Naive thymus-derived CD4-positive, alpha-beta T cell (primary cell): Measurements from ENCODE around the gene NUCB2. TPM values are rescaled to one million over a fixed set of nuclear protein-coding genes. Genes with fewer than 3 reads are reported as not detected.

Experiments used
- ATAC-seq: fragments of 150-1000 bp; cut with Tn5 transposase; 2 replicates; pipeline ENCODE4 v1.10.0; 2021; ENCODE audit warnings: mild to moderate bottlenecking, moderate library complexity
- CTCF ChIA-PET: fragments of 350-600 bp; sonication (Branson Sonifier 250); formaldehyde crosslinking; loops from one replicate; lab custom pipeline; 2021; ENCODE audit warnings: antibody characterized with exemption; lab: Charles Lee
- POLR2A ChIA-PET: fragments of 350-600 bp; sonication (Branson Sonifier 250); formaldehyde crosslinking; loops from one replicate; lab custom pipeline; 2021; ENCODE audit warnings: antibody characterized with exemption, inconsistent platforms; lab: Charles Lee
- DNase-seq, 9 donors: peaks; one replicate each; pipeline versions ENCODE4 v3.0.0 to v3.0.0-alpha.2; 2020 to 2022; ENCODE audit warnings: mixed read lengths in 1 of 9
- H3K27ac ChIP-seq: one replicate; pipeline ENCODE4 v1.7.0; 2013; ENCODE audit warnings: mild to moderate bottlenecking, low read depth, low read length, moderate library complexity
- H3K27me3 ChIP-seq, 2 donors: one replicate each; pipeline ENCODE4 v1.7.0; 2013; ENCODE audit warnings: low read length in 2 of 2, mild to moderate bottlenecking in 2 of 2, moderate library complexity in 2 of 2; ENCODE audit not compliant: control insufficient read depth in 2 of 2, insufficient read depth in 2 of 2
- H3K36me3 ChIP-seq, 3 experiments: 1 replicate in 2 of 3; 2 replicates in 1 of 3; pipeline ENCODE4 v1.7.0; 2013; ENCODE audit warnings: low read length in 3 of 3, mild to moderate bottlenecking in 3 of 3, moderate library complexity in 1 of 3; ENCODE audit not compliant: insufficient read depth in 3 of 3, control insufficient read depth in 2 of 3
- H3K4me1 ChIP-seq, 2 donors: one replicate each; pipeline ENCODE4 v1.7.0; 2013; ENCODE audit warnings: low read length in 2 of 2, mild to moderate bottlenecking in 2 of 2, moderate library complexity in 1 of 2; ENCODE audit not compliant: control insufficient read depth in 2 of 2, insufficient read depth in 2 of 2
- H3K4me3 ChIP-seq: 2 replicates; pipeline ENCODE4 v1.7.0; 2013; ENCODE audit warnings: mild to moderate bottlenecking, low read length
- H3K9me3 ChIP-seq, 3 experiments: 1 replicate in 2 of 3; 2 replicates in 1 of 3; pipeline ENCODE4 v1.7.0; 2013; ENCODE audit warnings: low read length in 3 of 3; ENCODE audit not compliant: control insufficient read depth in 2 of 3
- H3K27ac Mint-ChIP-seq, 9 donors: one replicate each; pipeline ENCODE4 v1.8.0; 2020 to 2022; ENCODE audit warnings: mixed read lengths in 9 of 9, mild to moderate bottlenecking in 8 of 9, moderate library complexity in 5 of 9, inconsistent platforms in 2 of 9
- H3K27me3 Mint-ChIP-seq, 5 donors: one replicate each; pipeline ENCODE4 v1.8.0; 2021 to 2022; ENCODE audit warnings: mixed read lengths in 5 of 5, mild to moderate bottlenecking in 1 of 5
- H3K36me3 Mint-ChIP-seq, 5 donors: one replicate each; pipeline ENCODE4 v1.8.0; 2020 to 2022; ENCODE audit warnings: mixed read lengths in 5 of 5, mild to moderate bottlenecking in 3 of 5, inconsistent platforms in 1 of 5
- H3K4me1 Mint-ChIP-seq, 7 donors: one replicate each; pipeline ENCODE4 v1.8.0; 2020 to 2022; ENCODE audit warnings: mixed read lengths in 7 of 7, mild to moderate bottlenecking in 3 of 7, inconsistent platforms in 1 of 7
- H3K4me3 Mint-ChIP-seq, 10 donors: one replicate each; pipeline ENCODE4 v1.8.0; 2020 to 2022; ENCODE audit warnings: mild to moderate bottlenecking in 10 of 10, mixed read lengths in 10 of 10, moderate library complexity in 6 of 10, inconsistent platforms in 2 of 10
- H3K9me3 Mint-ChIP-seq, 11 donors: one replicate each; pipeline ENCODE4 v1.8.0; 2020 to 2022; ENCODE audit warnings: mixed read lengths in 11 of 11, mild to moderate bottlenecking in 4 of 11, inconsistent platforms in 1 of 11, moderate library complexity in 1 of 11
- intact Hi-C, 2 donors: fragments of 100-400 bp; cut with micrococcal nuclease; formaldehyde crosslinking; loops; one replicate each; pipeline ENCODE4 v1.15.1; 2023
- polyA plus RNA-seq, 2 donors: library from polyadenylated mRNA; unstranded; fragments of 300-500 nt; fragmentation: Illumina TruSeq; gene quantifications; one replicate each; pipeline ENCODE4 v1.2.3, GENCODE V29; 2021
- total RNA-seq, 6 experiments: library from RNA in 5 of 6; stranded (reverse) in 5 of 6; gene quantifications; 1 replicate in 5 of 6; 2 replicates in 1 of 6; pipeline ENCODE4 v1.2.3 and lab custom pipeline; 2021 to 2026

The NUCB2 gene
- total and polyA plus RNA-seq, 7 experiments from 2014 or later: 72.0 to 359 (median 166) TPM

DNA sequence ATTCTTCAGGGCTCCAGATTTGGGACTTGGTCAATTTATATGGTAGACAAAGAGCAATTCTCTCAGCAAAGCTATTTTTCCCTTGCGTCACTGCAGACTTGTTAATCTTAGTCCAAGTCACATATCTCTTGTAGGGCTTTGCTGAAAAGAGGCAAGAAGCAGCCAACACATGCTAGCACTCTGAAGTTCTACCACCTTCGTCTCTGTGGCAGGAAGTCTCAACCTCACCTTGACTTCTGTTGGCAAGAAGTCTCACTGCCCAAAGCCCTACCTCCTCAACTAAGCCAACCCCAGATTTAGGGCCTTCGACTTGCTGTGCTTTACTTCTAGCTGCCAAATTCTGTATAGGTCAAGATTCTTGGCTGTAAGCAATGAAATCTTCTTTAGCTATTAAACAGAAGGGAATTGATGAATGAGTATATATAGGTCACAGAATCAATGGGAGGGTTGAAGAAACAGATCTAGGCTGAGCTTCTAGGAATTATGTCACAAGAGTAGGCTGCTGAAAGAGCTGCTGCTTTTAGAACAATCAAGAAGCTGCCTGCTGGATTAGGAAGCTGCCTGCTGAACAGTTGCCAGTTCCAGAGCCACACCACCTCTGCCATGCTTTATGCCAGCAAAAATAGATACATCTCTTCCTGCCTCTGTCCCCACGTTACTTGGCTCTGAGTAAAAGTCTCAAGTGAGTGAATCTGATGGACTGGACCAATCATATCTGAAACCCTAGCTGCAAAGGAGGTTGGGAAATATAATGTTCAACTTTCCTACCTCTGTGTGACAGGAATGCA lies 57.5 kb downstream of the NUCB2 start:
- H3K27ac ChIP-seq: peak overlapping the region; percentile 26
- POLR2A ChIA-PET: interaction anchor here (0.7 to 1.0 kb wide), 2 partner anchors 11 to 58 kb away, joined by 3 to 5 read pairs; partner anchors contain the start of gene NUCB2

DNA sequence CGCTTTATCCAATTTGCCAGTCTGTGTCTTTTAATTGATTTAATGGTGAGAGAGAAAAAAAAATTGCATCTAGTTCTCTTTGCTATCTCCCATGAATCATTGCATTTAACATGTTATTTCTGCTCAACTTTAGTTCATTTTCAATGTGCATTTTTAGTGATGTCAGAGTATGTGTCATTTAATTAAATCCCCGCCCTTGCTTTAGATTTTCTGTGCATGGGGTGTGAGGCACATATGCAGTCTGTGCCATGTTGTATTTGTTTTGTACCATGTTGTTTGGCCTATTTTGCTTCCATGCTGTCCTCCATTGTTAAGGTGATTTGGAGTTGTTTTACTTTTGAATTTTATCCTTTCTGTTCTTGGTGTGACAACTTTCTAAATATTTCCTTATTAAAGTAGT lies 66.7 kb downstream of the NUCB2 start:
- Histone ChIP-seq H3K4me1 (no peaks in the 10 kb centered on the region), H3K27me3 (no peaks in the 10 kb centered on the region), H3K9me3 (no peaks in the 10 kb centered on the region), H3K4me3 (no peak overlapping the region), H3K27ac (no peak overlapping the region), H3K36me3 (peaks cover 0 to 6% (median 0%) of the 10 kb centered on the region in 3 experiments)
- peak overlapping the region in 1 of 9 donors; percentile 38 for H3K27ac Mint-ChIP-seq
- CTCF ChIA-PET: no interaction called here
- peaks cover 0 to 4% (median 0%) of the 10 kb centered on the region in 7 donors for H3K4me1 Mint-ChIP-seq
- DNase-seq: no peak
- no peaks in the 10 kb centered on the region for H3K27me3 Mint-ChIP-seq
- ATAC-seq: no peak
- H3K36me3 Mint-ChIP-seq: peaks cover 0 to 26% (median 7%) of the 10 kb centered on the region in 5 donors
- intact Hi-C loops: no loop called here
- POLR2A ChIA-PET: no interaction called here
- no peaks in the 10 kb centered on the region for H3K9me3 Mint-ChIP-seq
- no peak overlapping the region for H3K4me3 Mint-ChIP-seq

More for the DNA sequence above, 57.5 kb downstream of the NUCB2 start:
- Mint-ChIP-seq H3K27me3 (no peaks in the 10 kb centered on the region), H3K27ac (peak overlapping the region in 8 of 9 donors; percentile 14 to 83 (median 64)), H3K4me3 (peak overlapping the region in 1 of 10 donors; percentile 2), H3K4me1 (peaks cover 0 to 24% (median 19%) of the 10 kb centered on the region in 7 donors), H3K36me3 (peaks cover 9 to 37% (median 22%) of the 10 kb centered on the region in 5 donors), H3K9me3 (no peaks in the 10 kb centered on the region)
- intact Hi-C loops: loop anchor here in 1 of 2 donors (2.0 to 5.0 kb wide), 3 partner anchors 15 to 102 kb away; partner anchors contain the start of gene NCR3LG1
- H3K4me1 ChIP-seq: peaks cover 14% of the 10 kb centered on the region in 2 donors
- no peaks in the 10 kb centered on the region for H3K27me3 ChIP-seq
- H3K4me3 ChIP-seq: no peak overlapping the region
- H3K9me3 ChIP-seq: no peaks in the 10 kb centered on the region
- DNase-seq (peak in 6 of 9 donors; percentile 2 to 39 (median 29)), ATAC-seq (peak; percentile 70)
- peaks cover 0 to 35% (median 0%) of the 10 kb centered on the region in 3 experiments for H3K36me3 ChIP-seq
- CTCF ChIA-PET: interaction anchor here (0.6 to 1.2 kb wide), 3 partner anchors 15 to 169 kb away, joined by 3 read pairs; no protein-coding TSS in a partner anchor

DNA sequence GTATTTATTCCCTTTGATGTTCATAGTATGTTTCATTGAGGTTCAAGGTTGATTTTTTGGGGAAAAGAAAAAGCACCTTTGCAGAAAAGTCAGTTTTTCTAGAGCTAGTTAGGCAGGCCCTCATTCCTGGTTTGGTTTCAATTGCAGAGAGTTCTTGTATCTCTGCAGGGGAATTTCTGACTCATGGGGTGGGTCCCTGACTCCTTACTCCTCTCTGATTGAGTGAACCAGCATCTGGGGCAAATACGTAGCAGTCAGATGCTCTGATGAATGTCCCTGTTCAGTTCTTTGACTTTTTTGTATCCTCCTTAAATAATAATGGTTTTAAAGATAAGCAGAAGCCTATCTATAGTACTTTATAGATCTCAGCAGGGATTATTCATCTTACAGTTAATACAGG lies 67.4 kb downstream of the NUCB2 start:
- H3K4me3 Mint-ChIP-seq: no peak overlapping the region
- H3K9me3 Mint-ChIP-seq: no peaks in the 10 kb centered on the region
- ATAC-seq: no peak
- H3K4me1 ChIP-seq: no peaks in the 10 kb centered on the region
- peaks cover 0 to 26% (median 7%) of the 10 kb centered on the region in 5 donors for H3K36me3 Mint-ChIP-seq
- no peak overlapping the region for H3K4me3 ChIP-seq
- peaks cover 0 to 6% (median 0%) of the 10 kb centered on the region in 3 experiments for H3K36me3 ChIP-seq
- H3K4me1 Mint-ChIP-seq: peaks cover 0 to 4% (median 0%) of the 10 kb centered on the region in 7 donors
- H3K27me3 ChIP-seq: no peaks in the 10 kb centered on the region
- no peak for DNase-seq
- H3K27me3 Mint-ChIP-seq: no peaks in the 10 kb centered on the region
- H3K9me3 ChIP-seq: no peaks in the 10 kb centered on the region
- no peak overlapping the region for H3K27ac Mint-ChIP-seq
- CTCF ChIA-PET: no interaction called here
- POLR2A ChIA-PET: no interaction called here
- intact Hi-C loops: no loop called here
- no peak overlapping the region for H3K27ac ChIP-seq

DNA sequence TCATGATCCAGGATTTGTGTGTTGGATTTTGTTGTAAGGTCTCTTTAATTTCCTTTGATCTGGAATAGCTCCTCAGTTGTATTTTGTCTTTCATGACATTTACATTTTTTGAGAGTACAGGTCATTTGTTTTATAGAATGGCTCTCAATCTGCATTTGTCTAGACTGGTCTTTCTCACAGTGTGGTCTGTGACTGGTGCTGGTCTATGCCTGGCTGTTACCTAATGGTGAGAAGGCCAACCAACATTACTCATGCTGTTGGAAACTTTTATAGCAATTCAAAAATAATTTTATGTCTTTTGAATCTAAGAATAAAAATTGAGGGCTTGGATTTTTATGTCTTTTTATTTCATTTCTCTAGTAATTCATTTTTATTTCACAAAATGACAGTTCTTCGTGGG lies 71.1 kb downstream of the NUCB2 start:
- DNase-seq (no peak), ATAC-seq (no peak)
- H3K36me3 ChIP-seq: peaks cover 0 to 6% (median 0%) of the 10 kb centered on the region in 3 experiments
- intact Hi-C loops: no loop called here
- no peaks in the 10 kb centered on the region for H3K9me3 Mint-ChIP-seq
- ChIA-PET POLR2A (no interaction called here), CTCF (interaction anchor here (1.2 kb wide), 1 partner anchor 331 kb away, joined by 6 read pairs; no protein-coding TSS in a partner anchor)
- peaks cover 3% of the 10 kb centered on the region in 2 donors for H3K4me1 ChIP-seq
- peak overlapping the region in 1 of 9 donors; percentile 36 for H3K27ac Mint-ChIP-seq
- peaks cover 0 to 25% (median 0%) of the 10 kb centered on the region in 5 donors for H3K27me3 Mint-ChIP-seq
- no peaks in the 10 kb centered on the region for H3K27me3 ChIP-seq
- no peak overlapping the region for H3K27ac ChIP-seq
- H3K4me3 Mint-ChIP-seq: no peak overlapping the region
- H3K4me1 Mint-ChIP-seq: peaks cover 12 to 19% (median 12%) of the 10 kb centered on the region in 7 donors
- H3K4me3 ChIP-seq: no peak overlapping the region
- peaks cover 0 to 22% (median 7%) of the 10 kb centered on the region in 5 donors for H3K36me3 Mint-ChIP-seq
- H3K9me3 ChIP-seq: no peaks in the 10 kb centered on the region

DNA sequence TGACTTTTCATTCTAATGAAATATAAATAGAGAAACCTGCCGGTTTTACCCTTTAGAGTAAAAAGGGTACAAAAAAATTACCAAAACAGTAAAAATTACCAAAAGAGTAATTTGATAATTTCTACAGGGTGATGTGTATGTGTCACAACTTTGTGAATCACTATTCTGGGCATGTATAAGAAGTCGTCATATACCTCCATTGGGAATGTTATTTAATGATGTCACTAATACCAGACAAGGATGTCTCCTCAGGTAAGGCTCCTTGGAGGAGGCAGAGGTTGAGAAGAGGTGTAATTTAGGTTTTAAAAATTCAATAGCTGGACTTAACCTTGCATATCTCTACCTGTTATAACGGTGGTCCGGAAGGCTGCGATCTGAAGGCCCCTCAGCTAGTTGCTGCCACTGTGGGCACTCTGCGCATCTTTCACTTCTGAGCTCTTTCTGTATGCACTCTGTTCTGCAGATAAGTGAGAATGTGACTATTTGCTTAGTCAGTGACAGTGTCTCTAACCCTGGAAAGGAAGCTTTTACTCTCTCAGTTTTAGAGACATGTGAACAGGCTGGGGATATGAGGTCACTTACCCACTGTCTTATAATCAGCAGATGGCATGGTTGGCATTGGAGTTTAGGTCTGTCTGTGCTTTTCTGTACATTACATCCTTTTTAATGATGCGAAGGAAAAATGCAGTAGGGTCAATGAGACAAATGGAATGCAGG lies 74.1 kb downstream of the NUCB2 start:
- H3K27ac Mint-ChIP-seq: peak overlapping the region in 6 of 9 donors; percentile 52 to 89 (median 76)
- intact Hi-C loops: loop anchor here (2.0 to 10.0 kb wide), 3 partner anchors 16 to 616 kb away; partner anchors contain the start of genes C11orf58 (in 1 of the 2) and RPS13 (in 1 of the 2)
- H3K9me3 Mint-ChIP-seq: peaks cover 0 to 1% (median 0%) of the 10 kb centered on the region in 11 donors

DNA sequence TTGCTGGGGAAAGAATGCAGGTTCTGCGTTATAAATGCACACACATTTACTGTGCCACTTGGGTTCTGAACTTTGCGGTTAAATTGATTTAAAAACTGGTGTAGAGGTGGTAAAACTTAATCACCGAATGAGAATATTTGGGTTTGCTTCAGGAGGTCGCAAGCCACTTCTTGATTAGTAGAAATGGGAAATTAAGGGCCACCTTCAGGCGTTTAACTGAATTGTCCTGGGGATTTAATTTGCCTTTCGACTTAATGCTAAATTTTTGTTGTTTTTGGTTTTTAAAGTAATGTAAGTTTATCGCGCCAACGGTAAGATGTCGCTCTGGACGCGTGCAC lies 74.6 kb downstream of the NUCB2 start:
- H3K36me3 Mint-ChIP-seq: peaks cover 0 to 15% (median 0%) of the 10 kb centered on the region in 5 donors
- no peaks in the 10 kb centered on the region for H3K27me3 ChIP-seq
- ChIA-PET POLR2A (no interaction called here), CTCF (no interaction called here)
- ATAC-seq (no peak), DNase-seq (no peak)
- H3K9me3 ChIP-seq: no peaks in the 10 kb centered on the region
- H3K27ac Mint-ChIP-seq: peak overlapping the region; percentile 52 to 89 (median 75)
- H3K36me3 ChIP-seq: no peaks in the 10 kb centered on the region
- H3K4me3 ChIP-seq: peak overlapping the region; percentile 77
- H3K9me3 Mint-ChIP-seq: peaks cover 0 to 1% (median 0%) of the 10 kb centered on the region in 11 donors
- H3K4me3 Mint-ChIP-seq: peak overlapping the region; percentile 88 to 95 (median 90)
- peaks cover 10% of the 10 kb centered on the region in 2 donors for H3K4me1 ChIP-seq
- peaks cover 0 to 43% (median 0%) of the 10 kb centered on the region in 5 donors for H3K27me3 Mint-ChIP-seq
- intact Hi-C loops: loop anchor here (2.0 to 10.0 kb wide), 3 partner anchors 16 to 616 kb away; partner anchors contain the start of genes C11orf58 (in 1 of the 2) and RPS13 (in 1 of the 2)
- H3K27ac ChIP-seq: peak overlapping the region; percentile 50
- H3K4me1 Mint-ChIP-seq: peaks cover 27 to 31% (median 29%) of the 10 kb centered on the region in 7 donors

More for the DNA sequence above, 74.1 kb downstream of the NUCB2 start:
- Mint-ChIP-seq H3K4me3 (peak overlapping the region; percentile 88 to 95 (median 90)), H3K36me3 (peaks cover 0 to 15% (median 0%) of the 10 kb centered on the region in 5 donors), H3K27me3 (peaks cover 0 to 43% (median 0%) of the 10 kb centered on the region in 5 donors), H3K4me1 (peaks cover 27 to 31% (median 29%) of the 10 kb centered on the region in 7 donors)
- no peaks in the 10 kb centered on the region for H3K9me3 ChIP-seq
- peaks cover 10% of the 10 kb centered on the region in 2 donors for H3K4me1 ChIP-seq
- no peaks in the 10 kb centered on the region for H3K27me3 ChIP-seq
- DNase-seq: no peak
- H3K4me3 ChIP-seq: no peak overlapping the region
- no peak overlapping the region for H3K27ac ChIP-seq
- ChIA-PET CTCF (no interaction called here), POLR2A (interaction anchor here (1.2 kb wide), 1 partner anchor 273 kb away, joined by 3 read pairs; the partner anchor contains the start of gene RPS13)
- ATAC-seq: no peak
- no peaks in the 10 kb centered on the region for H3K36me3 ChIP-seq
